HepG2 (cell line): Measurements from ENCODE around the gene GNMT. TPM values are rescaled to one million over a fixed set of nuclear protein-coding genes. Genes with fewer than 3 reads are reported as not detected.

Experiments used
- ATAC-seq: fragments of 200-7000 bp; cut with Tn5 transposase; 3 replicates; pipeline ENCODE4 v1.9.1; 2020; ENCODE audit warnings: mild to moderate bottlenecking, moderate library complexity
- BruUV-seq: library from RNA; stranded (reverse); fragments of 400-500 nt; replicated peaks from 2 replicates; lab custom pipeline; 2021; lab: Mats Ljungman, UMichigan
- CTCF ChIA-PET: fragments of 300-600 bp; formaldehyde crosslinking; extraction: SDS; loops from one replicate; lab custom pipeline; 2021; ENCODE audit warnings: low total read pairs, inconsistent platforms, low intra/inter-chr PET ratio; lab: Yijun Ruan, JAX
- POLR2A ChIA-PET: fragments of 350-600 bp; sonication (Branson Sonifier 250); formaldehyde crosslinking; loops from one replicate; lab custom pipeline; 2020; ENCODE audit warnings: antibody characterized with exemption, inconsistent platforms; lab: Yijun Ruan, JAX
- DNase-seq: peaks from one replicate; pipeline ENCODE4 v3.0.0-alpha.2; 2015; ENCODE audit warnings: low spot score
- FAIRE-seq: peaks from 3 replicates; lab custom pipeline; 2011; peaks lifted over from hg19 to GRCh38; lab: Jason Lieb, UNC
- H2AFZ ChIP-seq: one replicate; pipeline ENCODE4 v1.6.1; 2011; ENCODE audit warnings: low read length, inconsistent platforms
- H3K27ac ChIP-seq: fragments of 300-600 bp; 3 replicates; pipeline ENCODE4 v1.8.0; 2011; ENCODE audit warnings: mixed run types, mild to moderate bottlenecking, mixed read lengths, low read length, inconsistent platforms; ENCODE audit not compliant: insufficient read depth; ENCODE audit errors: extremely low read length
- H3K27me3 ChIP-seq, 2 experiments: fragments of 200-600 bp in 1 of 2; 2 replicates in 1 of 2; 3 replicates in 1 of 2; pipeline versions ENCODE4 v1.6.0 to v1.8.0; 2011; ENCODE audit warnings: low read length in 2 of 2, mild to moderate bottlenecking in 2 of 2, moderate library complexity in 2 of 2, inconsistent platforms in 1 of 2; ENCODE audit not compliant: insufficient read depth in 2 of 2, control insufficient read depth in 1 of 2
- H3K36me3 ChIP-seq, 2 experiments: fragments of 200-600 bp in 1 of 2; replicated peaks in 1 of 2; 2 replicates in 1 of 2; 3 replicates in 1 of 2; pipeline versions ENCODE4 v1.5.1 to v1.8.0; 2011; ENCODE audit warnings: low read length in 2 of 2, inconsistent platforms in 1 of 2; ENCODE audit not compliant: insufficient read depth in 2 of 2, control insufficient read depth in 1 of 2
- H3K4me1 ChIP-seq: 2 replicates; pipeline ENCODE4 v1.5.1; 2012; ENCODE audit warnings: low read length, inconsistent platforms; ENCODE audit not compliant: insufficient read depth
- H3K4me2 ChIP-seq: 2 replicates; pipeline ENCODE4 v1.6.0; 2011; ENCODE audit warnings: low read depth, low read length, inconsistent platforms
- H3K4me3 ChIP-seq, 3 experiments: fragments of 200-600 bp in 1 of 3; sonication (generic), shearing (Covaris generic) in 1 of 3; replicated peaks in 1 of 3; 2 replicates each; pipeline ENCODE4 v1.5.1; 2011 to 2016; ENCODE audit warnings: low read length in 3 of 3, inconsistent platforms in 2 of 3, low read depth in 2 of 3, mild to moderate bottlenecking in 2 of 3, control low read depth in 1 of 3, mixed read lengths in 1 of 3; ENCODE audit not compliant: insufficient read depth in 1 of 3
- H3K79me2 ChIP-seq: one replicate; pipeline ENCODE4 v1.6.1; 2011; ENCODE audit warnings: low read length, inconsistent platforms; ENCODE audit not compliant: insufficient read depth
- H3K9ac ChIP-seq: 2 replicates; pipeline ENCODE4 v1.6.0; 2011; ENCODE audit warnings: mild to moderate bottlenecking, low read depth, low read length, inconsistent platforms; ENCODE audit not compliant: insufficient read depth
- H3K9me3 ChIP-seq: 2 replicates; pipeline ENCODE4 v1.5.1; 2012; ENCODE audit warnings: mild to moderate bottlenecking, low read length
- H4K20me1 ChIP-seq: 2 replicates; pipeline ENCODE4 v1.6.0; 2011; ENCODE audit warnings: inconsistent platforms, mild to moderate bottlenecking, low read length, moderate library complexity; ENCODE audit not compliant: insufficient read depth
- CCDC6 ChIP-seq: sonication (generic); formaldehyde crosslinking; IDR thresholded peaks from 2 replicates; pipeline ENCODE4 v1.8.1; 2022; ENCODE audit warnings: mild to moderate bottlenecking, missing genetic modification reagents, moderate library complexity
- DNMT3B ChIP-seq: conservative IDR thresholded peaks from 2 replicates; pipeline ENCODE4 v1.6.1; 2016; ENCODE audit warnings: missing biosample characterization, control low read depth
- FOSL2 ChIP-seq: sonication (generic); formaldehyde crosslinking; IDR thresholded peaks from 2 replicates; pipeline ENCODE4 v1.4.0; 2020; ENCODE audit warnings: missing genetic modification reagents
- IKZF5 ChIP-seq: IDR thresholded peaks from 2 replicates; pipeline ENCODE4 v1.6.1; 2018; ENCODE audit warnings: missing genetic modification reagents, mild to moderate bottlenecking, missing compliant biosample characterization
- NFE2 ChIP-seq: sonication (generic); formaldehyde crosslinking; IDR thresholded peaks from 2 replicates; pipeline ENCODE4 v1.4.0; 2020; ENCODE audit warnings: missing genetic modification reagents
- NFE2L2 ChIP-seq: fragments of 150-350 bp; IDR thresholded peaks from 2 replicates; pipeline ENCODE4 v1.6.1; 2014; ENCODE audit warnings: low read length
- SAP130 ChIP-seq: IDR thresholded peaks from 2 replicates; pipeline ENCODE4 v1.6.1; 2016; ENCODE audit warnings: low read depth
- TBX2 ChIP-seq: sonication (generic); formaldehyde crosslinking; IDR thresholded peaks from 2 replicates; pipeline ENCODE4 v1.5.0; 2020; ENCODE audit warnings: missing genetic modification reagents, mild to moderate bottlenecking, borderline replicate concordance
- ZNF251 ChIP-seq: sonication (generic); formaldehyde crosslinking; IDR thresholded peaks from 2 replicates; pipeline ENCODE4 v1.9.0; 2021; ENCODE audit warnings: mild to moderate bottlenecking, missing genetic modification reagents
- ZNF335 ChIP-seq: sonication (generic); formaldehyde crosslinking; IDR thresholded peaks from 2 replicates; pipeline ENCODE4 v1.4.0; 2020; ENCODE audit warnings: missing genetic modification reagents
- ZNF605 ChIP-seq: sonication (generic); formaldehyde crosslinking; IDR thresholded peaks from 2 replicates; pipeline ENCODE4 v1.8.0; 2022; ENCODE audit warnings: mild to moderate bottlenecking, missing genetic modification reagents
- WGBS: methylation state at CpG from one replicate; pipeline ENCODE4 v1.1.6; 2017; ENCODE audit warnings: low lambda C conversion rate; 5-methylcytosine and 5-hydroxymethylcytosine counted together
- in situ Hi-C: cut with HindIII; loops from 2 replicates; pipeline ENCODE4 v1.10.0; 2017; ENCODE audit warnings: low pct_unique_long_range_greater_than_20kb; ENCODE audit not compliant: extremely low pct_ligation_motif_present
- intact Hi-C: fragments of 100-400 bp; cut with micrococcal nuclease; formaldehyde crosslinking; loops from one replicate; pipeline ENCODE4 v1.10.0; 2022; ENCODE audit not compliant: unreplicated experiment
- polyA plus RNA-seq, 8 experiments: library from polyadenylated mRNA; depleted of rRNA in 3 of 8; stranded (reverse) in 7 of 8; unstranded in 1 of 8; fragments of >200 nt; fragmentation: Illumina TruSeq in 4 of 8; extraction: Trizol in 4 of 8; gene quantifications; 2 replicates each; pipeline versions ENCODE4 v1.2.1 to v1.2.3, GENCODE V29; 2011 to 2016; ENCODE audit warnings: low read depth in 4 of 8, missing spikeins in 1 of 8, mixed read lengths in 1 of 8; ENCODE audit not compliant: insufficient read depth in 1 of 8
- total RNA-seq, 5 experiments: library from RNA; depleted of rRNA; stranded (reverse); fragments of >200 nt; fragmentation: Illumina TruSeq; extraction: Trizol; gene quantifications; 2 replicates each; pipeline ENCODE4 v1.2.3, GENCODE V29; 2016; ENCODE audit warnings: low read depth in 1 of 5
- TF ChIP-seq, protein P1 (sequence below): sonication (generic); formaldehyde crosslinking; IDR thresholded peaks from 2 replicates; pipeline ENCODE4 v1.8.0; 2023; ENCODE audit warnings: mild to moderate bottlenecking, missing genetic modification reagents
- TF ChIP-seq, protein P2 (sequence below): sonication (generic); formaldehyde crosslinking; IDR thresholded peaks from 2 replicates; pipeline ENCODE4 v1.4.0; 2020; ENCODE audit warnings: low read depth, missing genetic modification reagents

Gene GNMT
- total and polyA plus RNA-seq, 2 of the 13 experiments (the other 11 are each of a cell fraction or from before 2014, with no cell fraction given) = 2.8 to 7.0 TPM

- ChIA-PET POLR2A (interaction anchor here (0.6 to 3.4 kb wide), 10 partner anchors 8 to 89 kb away, joined by 3 to 38 read pairs (median 8); partner anchors contain the start of genes CNPY3, CUL7, KLHDC3 and MEA1), CTCF (no interaction called here)
- Histone ChIP-seq H3K27me3 (no peaks in the 10 kb centered on the region), H3K27ac (peak overlapping the region; percentile 30), H3K4me2 (no peak overlapping the region), H3K79me2 (no peaks in the 10 kb centered on the region), H3K9me3 (no peaks in the 10 kb centered on the region), H3K4me1 (peaks cover 39% of the 10 kb centered on the region), H4K20me1 (no peaks in the 10 kb centered on the region), H3K36me3 (no peaks in the 10 kb centered on the region), H3K9ac (no peak overlapping the region), H3K4me3 (no peak overlapping the region), H2AFZ (no peak overlapping the region)
- FAIRE-seq (no peak), DNase-seq (peak; percentile 32), ATAC-seq (peak; percentile 39)
- no TSS peak for BruUV-seq
- in situ Hi-C loops = no loop called here
- 70% methylated on average over 4 of the region's 4 CpGs for WGBS
- intact Hi-C loops = loop anchor here (2.0 kb wide), 1 partner anchor 42 kb away; the partner anchor contains the start of gene CNPY3
- TF ChIP-seq SAP130 (CRISPR knock-in tag) (peak; percentile 34; the same call in 1 of the 2 replicates), ZNF251 (CRISPR knock-in tag) (no peak), DNMT3B (CRISPR knock-in tag) (0 out of 2 replicates have a peak, but pooled peaks have one; percentile 67), ZNF335 (CRISPR knock-in tag) (0 out of 2 replicates have a peak, but pooled peaks have one; percentile 18), FOSL2 (CRISPR knock-in tag) (peak; percentile 92), NFE2 (CRISPR knock-in tag) (peak; percentile 85), CCDC6 (CRISPR knock-in tag) (0 out of 2 replicates have a peak, but pooled peaks have one; percentile 25), IKZF5 (0 out of 2 replicates have a peak, but pooled peaks have one; percentile 17), TBX2 (CRISPR knock-in tag) (no peak; the same call in 1 of the 2 replicates), NFE2L2 (peak; percentile 78), ZNF605 (CRISPR knock-in tag) (no peak)
- TF ChIP-seq, protein P1, sequence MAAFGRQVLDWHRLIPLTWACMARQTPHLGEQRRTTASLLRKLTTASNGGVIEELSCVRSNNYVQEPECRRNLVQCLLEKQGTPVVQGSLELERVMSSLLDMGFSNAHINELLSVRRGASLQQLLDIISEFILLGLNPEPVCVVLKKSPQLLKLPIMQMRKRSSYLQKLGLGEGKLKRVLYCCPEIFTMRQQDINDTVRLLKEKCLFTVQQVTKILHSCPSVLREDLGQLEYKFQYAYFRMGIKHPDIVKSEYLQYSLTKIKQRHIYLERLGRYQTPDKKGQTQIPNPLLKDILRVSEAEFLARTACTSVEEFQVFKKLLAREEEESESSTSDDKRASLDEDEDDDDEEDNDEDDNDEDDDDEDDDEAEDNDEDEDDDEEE = 0 out of 2 replicates have a peak, but pooled peaks have one; percentile 36
- TF ChIP-seq, protein P2, sequence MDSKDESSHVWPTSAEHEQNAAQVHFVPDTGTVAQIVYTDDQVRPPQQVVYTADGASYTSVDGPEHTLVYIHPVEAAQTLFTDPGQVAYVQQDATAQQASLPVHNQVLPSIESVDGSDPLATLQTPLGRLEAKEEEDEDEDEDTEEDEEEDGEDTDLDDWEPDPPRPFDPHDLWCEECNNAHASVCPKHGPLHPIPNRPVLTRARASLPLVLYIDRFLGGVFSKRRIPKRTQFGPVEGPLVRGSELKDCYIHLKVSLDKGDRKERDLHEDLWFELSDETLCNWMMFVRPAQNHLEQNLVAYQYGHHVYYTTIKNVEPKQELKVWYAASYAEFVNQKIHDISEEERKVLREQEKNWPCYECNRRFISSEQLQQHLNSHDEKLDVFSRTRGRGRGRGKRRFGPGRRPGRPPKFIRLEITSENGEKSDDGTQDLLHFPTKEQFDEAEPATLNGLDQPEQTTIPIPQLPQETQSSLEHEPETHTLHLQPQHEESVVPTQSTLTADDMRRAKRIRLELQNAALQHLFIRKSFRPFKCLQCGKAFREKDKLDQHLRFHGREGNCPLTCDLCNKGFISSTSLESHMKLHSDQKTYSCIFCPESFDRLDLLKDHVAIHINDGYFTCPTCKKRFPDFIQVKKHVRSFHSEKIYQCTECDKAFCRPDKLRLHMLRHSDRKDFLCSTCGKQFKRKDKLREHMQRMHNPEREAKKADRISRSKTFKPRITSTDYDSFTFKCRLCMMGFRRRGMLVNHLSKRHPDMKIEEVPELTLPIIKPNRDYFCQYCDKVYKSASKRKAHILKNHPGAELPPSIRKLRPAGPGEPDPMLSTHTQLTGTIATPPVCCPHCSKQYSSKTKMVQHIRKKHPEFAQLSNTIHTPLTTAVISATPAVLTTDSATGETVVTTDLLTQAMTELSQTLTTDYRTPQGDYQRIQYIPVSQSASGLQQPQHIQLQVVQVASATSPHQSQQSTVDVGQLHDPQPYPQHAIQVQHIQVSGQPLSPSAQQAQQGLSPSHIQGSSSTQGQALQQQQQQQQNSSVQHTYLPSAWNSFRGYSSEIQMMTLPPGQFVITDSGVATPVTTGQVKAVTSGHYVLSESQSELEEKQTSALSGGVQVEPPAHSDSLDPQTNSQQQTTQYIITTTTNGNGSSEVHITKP (CRISPR knock-in tag) = peak; percentile 71; the same call in 1 of the 2 replicates
These were observed 10.5 kb downstream of the GNMT start for GRCh38 chr6:42970871-42971612.
